GM21526 (cell line): ENCODE data around the gene NAT9.

ENCODE experiments used
- ATAC-seq: cut with Tn5 transposase; IDR thresholded peaks from one replicate; pipeline ENCODE4 v1.9.1; 2021; ENCODE audit warnings: moderate library complexity; ENCODE audit not compliant: unreplicated experiment, low FRiP score

NAT9 gene, protein sequence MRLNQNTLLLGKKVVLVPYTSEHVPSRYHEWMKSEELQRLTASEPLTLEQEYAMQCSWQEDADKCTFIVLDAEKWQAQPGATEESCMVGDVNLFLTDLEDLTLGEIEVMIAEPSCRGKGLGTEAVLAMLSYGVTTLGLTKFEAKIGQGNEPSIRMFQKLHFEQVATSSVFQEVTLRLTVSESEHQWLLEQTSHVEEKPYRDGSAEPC

DNA sequence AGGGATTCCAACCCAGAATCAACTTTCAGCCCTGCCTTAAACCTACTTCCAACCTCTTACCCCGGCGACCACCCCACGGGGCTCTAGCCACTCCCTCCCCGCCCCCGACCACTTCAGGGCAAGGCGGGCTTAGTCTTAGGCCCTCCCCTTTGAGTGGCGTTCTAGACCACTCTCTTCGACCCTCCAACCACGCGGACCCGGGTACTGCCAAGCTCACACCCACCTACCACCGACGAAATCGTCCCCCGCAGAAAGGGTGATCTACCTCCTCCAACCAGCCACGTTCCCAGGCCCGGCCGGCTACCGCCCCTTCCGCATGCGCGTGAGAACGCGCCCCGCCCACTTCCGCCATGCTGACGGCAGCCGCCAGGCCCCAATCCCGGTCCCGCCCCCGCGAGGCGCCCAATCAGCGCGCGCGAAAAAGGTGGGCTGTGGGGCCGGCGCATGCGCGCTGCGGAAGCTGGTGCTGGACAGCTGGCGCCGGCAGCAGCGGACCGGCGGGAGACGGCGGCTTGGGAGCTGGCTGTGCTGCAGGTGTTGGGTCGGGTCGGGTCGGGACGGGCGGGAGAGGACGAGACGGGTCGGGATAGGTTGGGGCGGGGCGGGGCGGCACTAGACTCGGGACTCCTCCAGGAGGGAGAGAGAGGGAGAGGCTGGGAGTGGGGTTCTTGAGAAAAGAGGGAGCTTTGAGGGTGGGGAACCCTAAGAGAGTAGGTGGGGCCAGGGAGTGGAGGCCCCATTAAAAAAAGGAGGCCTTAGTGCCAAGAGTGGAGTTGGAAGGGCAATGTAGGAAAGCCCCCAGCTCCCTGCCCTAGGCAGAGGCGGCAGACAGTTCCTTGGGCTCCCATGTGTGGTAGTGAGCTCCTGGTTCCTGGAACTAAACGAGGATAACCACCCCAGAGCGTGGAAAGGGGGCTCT is at the start of gene NAT9:
TSS of gene NAT9 (minus strand) at position 302 of the 919 bp plus-strand sequence. CDS start 647 bp downstream, outside the sequence.
- ATAC-seq, result peak; percentile 50

DNA sequence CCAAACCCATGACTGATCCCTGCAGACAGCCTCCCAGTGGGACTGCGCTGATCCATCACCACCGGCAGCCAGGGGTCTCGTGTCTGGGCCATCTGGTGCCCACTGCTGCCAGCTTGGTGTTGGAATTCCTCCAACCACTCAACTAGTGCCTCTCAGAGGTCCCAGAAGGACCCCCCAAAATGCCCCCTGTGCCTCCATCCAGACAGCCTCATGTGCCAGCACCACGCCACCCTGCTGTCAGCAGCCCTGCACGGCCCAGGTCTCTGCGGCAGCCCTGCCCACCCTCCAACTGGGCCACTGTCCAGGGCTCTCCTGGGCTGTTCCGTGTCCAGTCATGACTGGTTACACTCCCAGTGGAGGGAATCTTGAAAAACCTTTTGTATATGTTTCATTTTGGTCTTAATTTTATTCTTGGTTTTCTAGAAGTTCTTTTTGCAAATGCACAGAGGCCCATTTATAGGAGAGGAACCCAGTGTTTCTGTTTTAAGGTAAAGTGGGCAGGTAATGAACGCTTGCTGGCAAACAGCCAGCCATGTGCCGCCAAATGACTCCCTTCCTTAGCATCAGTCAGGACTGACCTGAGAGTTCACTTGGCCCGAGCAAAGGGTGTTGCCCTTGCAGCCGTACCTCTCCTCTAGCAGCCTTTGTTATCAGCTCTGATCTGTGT is 48.9 kb upstream of the NAT9 start:
- ATAC-seq, result no peak

DNA sequence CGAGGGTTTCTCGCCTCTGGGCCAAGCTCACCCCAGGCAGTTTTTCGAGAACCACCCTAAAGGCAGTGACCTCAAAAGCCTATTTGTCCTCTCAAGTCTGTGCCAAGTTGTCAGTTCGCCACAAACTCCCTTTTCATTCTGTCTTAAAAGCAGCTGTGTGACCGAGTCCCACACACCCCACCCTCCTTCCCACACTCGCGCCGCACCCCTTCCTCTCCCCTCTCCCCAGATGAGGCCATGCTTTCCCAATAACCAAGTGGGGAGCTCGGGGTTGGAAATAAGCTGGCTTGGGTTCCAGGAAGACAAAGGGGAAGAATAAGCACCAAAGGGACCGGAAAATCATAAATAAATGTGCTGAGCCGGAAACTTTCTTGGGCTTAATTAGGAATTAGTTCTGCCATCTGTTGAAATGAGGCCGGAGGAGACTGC is 46.8 kb upstream of the NAT9 start:
- no peak for ATAC-seq

DNA sequence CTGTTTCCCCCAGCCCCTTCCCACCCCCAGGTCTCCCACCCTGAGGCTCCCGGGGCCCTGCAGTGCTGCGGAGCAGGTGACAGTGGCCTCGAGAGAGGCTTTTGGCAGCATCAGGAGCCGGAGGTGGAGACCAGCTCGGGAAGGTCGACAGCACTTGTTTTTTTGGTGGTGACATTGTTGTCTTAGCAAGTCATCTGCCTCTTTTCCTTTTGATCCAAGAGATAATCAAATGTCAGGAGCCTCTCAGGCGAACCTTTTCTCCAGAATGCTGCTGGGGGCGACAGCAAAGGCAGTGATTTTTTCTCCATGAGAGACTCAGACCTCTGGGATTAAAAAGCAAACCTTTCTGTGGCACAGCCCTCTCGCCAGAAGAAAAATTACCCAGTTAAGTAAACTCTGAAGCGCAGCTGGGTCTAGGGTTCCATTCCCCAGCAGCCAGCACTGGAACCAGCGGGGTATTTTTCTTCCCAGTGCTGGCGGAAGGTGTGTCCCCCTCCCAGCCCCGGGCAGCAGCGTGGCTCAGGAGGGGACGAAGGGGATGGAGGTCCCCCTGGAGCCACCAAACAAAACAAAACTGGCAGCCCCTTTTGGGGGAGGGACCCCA is 46.3 kb upstream of the NAT9 start:
- no peak for ATAC-seq

DNA sequence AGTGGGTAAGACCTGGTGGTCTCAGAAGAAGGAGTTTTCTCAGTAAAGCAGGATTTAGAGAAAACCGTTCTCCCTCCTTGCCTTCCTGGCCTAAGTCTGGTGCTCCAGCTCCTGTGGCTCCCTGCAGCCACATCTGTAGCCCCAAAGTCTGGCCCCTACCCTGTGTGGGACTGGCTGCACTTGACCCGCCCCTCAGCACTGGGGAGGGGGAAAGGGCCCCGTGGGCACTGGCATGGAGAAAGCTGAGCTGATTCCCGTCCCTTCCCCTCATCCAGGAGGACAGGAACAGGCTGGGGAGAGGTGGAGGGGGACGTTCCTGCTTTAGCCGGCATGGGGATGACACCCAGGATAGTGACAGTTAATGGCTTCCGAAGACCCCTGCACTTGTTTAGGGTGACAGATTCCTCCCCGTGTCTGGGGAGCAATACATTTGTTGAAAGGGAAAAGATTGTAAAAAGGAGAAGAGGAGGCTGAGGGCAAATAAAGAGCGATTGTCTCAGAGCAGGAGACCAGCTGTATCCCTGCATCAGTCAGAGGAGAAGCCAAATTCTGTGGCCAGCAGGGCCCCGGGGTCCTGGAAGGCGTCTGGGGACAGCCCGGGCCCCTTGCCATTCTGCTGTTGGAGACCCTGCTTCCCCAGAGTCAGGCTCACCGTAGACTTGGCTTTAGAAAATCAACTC is 45.6 kb upstream of the NAT9 start:
- ATAC-seq, result no peak

DNA sequence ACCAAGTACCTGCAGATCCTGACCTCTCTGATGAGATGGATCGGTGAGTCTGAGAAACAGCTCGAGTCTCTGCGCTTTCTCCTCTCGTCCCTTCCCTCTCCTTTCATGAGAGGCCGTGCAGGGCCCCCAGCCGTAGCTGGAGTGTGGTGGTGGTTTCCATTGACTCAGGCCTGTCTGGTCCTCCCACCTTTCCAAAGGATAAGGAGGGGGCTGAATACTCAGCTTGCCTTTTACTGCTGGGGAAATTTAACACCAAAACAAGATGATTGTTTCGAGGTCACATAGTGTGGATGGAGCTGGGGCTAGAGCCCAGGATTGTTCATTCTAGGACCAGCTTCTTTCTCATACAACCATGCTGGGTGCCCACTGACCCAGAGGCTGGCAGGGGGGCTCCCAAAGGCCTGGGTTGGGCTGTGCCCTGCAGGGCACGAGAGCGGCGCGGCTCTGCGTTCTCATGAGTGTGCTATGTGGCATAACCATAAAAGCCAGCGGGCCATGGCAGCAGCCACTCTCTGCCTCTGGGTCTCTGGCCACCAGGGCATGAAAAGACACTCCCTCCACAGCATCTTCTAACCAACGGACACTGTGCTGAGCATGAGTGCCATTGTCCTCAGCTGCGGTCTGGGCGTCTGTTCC is 43.8 kb upstream of the NAT9 start:
- no peak for ATAC-seq

DNA sequence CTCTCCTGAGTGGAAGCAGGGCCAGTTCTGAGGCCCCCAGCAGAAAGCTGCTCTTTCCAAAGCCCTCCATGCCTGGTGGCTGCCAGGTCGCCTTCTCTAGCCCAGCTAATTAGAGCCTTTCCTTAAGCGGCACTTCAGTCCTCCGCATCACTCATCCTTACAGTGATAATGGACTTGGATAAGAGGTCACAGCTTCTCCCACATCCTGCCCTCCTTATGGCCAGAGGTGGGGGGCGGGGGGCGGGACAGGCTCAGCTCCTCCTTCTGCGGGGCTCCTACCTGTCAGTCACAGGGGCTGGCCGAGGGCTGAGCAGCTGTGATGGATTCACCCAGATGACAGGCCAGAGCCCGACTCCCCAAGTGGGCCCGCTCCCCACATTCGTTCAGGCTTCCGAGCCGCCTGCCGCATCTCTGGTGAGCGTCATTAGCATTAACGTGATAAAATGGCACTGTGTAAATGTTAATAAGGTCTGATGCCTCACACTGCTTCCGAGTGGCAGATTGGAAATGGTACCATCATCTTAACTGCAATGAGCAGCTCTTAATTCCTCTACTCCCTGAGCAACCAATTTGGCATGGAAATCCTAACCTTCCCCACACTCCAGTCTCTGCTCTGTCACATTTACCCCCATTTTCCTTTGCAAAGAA is 42.3 kb upstream of the NAT9 start:
- no peak for ATAC-seq

DNA sequence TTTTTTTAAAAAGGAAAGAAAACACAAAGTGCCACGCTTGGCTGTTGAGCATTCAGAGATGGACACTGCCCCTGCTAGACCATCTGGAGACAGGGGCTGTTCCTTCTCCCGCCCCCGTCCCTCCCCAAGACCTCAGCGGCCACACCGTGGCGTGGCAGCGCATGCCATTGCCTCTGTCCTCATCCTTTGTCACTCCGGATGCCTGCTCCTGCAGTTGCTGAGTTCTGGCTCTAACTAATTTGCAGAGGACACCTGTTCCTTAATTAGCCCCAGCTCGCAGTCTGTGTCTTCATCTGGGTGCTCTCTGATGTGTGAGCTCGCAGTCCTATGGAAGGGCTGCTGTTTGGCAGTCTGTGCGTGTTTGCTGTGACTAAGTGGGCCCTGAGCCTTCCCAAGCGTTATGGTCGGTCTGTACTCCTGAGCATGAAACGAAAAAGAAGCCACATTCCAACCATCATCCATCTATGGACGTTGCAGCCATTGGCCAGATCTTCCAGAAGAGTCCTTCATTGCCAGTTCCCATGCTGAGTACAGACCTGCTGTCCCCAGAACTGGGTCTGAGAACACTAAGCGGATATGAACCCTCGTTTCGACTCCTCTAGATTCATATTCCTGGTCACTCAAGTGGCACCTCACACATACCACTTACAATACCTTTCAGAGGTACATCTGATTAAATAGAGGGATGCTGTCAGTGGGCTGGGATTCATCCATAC is 40.9 kb upstream of the NAT9 start:
- ATAC-seq, result no peak

DNA sequence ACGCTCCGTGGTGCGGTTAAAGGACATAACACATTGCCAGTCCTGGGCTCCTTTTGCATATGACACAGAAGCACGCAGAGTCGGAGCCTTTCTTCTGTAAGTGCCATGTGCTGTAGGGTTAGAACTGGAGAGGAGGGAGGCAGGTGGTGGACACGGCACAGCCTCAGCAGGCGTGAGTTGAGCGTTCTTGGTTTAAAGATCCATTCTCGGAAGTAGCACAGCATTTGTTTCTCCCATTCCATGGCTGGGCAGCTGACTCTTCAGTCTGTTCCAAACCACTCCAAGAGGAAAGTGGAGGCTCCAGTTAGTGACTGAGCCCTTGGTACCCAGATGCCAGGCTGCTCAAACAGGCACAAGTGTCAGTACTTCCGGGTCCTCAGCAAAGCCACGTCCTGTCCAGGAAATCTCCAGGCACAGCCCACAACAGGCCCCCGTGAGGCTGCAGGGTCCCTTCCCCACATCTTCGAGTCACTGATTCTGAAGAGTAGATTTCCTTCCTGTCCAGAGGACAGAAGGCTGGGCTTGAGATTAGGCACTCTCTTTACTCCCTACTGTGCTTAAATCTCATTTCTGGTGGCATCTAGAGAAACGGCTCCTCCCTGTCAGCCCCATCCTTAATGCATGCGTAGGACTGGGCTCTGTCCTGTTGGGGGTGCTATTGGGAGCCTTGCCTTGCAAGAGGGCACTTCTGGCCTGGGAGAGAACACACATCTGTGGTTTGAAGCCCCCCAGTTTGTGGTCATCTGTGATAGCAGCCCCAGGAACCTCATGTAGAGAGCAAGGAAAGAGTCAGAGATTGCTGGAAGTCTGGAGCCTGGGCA is 39.6 kb upstream of the NAT9 start:
- no peak for ATAC-seq

DNA sequence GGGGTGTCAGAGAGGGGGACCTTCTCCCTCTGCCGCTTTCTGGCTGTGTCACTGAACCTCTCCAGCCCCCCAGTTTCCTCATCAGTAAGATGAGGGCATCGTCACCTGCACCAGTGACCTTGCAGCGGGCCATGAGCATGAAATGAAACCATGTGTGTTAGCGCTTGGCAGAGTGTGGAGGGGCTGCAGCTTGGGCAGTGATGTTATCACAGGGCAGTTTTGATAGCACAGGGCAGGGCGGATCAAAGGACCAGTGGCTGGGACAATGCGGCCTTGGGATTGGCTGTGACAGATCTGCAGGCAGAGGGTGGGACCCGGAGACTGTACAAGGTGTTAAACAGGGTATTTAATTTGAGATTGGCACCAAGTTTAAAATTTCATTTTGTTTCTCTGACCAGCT is 38.9 kb upstream of the NAT9 start:
- ATAC-seq, result no peak

DNA sequence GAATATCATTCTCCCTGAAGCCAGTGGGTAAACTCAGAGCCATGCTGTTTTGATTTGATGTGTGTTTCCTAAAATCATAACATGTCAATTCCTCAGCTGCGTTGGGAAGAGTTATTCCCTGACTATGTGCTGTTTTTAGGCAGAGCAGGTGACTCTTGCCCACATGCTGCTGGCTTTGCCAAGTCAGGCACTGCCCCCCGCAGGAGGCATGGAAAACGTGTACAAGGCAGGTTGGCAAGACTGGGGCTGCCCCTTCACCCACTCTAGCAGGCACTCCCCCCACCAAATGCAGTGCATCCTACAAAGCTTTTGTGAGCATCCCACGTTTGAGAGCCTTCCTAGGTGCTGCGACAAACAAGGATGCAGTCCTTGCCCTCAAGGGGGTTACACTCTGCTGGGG is 38.3 kb upstream of the NAT9 start:
- no peak for ATAC-seq

DNA sequence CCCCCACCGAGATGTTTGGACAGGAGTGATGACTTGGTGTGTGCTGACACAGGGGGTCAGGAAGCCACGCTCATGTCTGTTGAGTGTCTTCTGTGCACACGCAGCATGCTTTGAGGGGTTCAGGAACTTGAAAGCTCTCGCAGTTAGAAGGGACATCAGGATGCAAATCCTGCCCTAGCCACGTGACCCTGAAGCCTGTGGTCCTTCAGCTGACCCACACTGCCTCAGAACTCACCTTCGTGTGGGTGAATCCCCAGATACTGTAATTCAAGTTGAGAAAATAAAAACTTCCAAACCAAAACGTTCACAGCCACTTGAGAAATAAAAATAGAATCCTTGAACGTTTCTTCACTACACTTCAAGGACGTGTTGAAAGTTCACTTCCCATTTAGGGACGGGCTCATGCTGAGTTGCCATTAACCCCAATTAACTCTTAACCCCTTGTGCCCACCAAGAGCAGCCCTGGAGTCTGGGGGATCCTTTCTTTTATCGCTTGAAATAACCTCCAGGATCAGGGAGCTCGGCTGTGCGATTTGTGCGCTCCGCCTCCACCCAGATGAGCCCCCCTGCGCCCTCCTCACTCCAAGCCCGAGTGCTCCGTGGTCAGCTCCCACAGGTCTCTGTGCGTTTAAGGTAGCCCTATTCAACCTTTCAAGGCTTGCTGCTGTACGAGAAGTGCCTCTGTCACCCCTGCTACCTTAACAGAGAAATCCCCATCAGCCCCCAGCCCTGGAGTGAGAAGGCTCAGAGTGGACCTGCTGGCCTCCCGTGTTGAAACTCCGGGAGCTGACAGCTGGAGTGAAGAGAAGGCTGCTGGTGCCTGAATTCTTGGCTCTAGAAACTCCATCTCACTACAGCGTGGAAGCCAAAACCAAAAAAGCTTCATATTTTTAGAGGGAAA is 36.2 kb upstream of the NAT9 start:
- ATAC-seq, result no peak

DNA sequence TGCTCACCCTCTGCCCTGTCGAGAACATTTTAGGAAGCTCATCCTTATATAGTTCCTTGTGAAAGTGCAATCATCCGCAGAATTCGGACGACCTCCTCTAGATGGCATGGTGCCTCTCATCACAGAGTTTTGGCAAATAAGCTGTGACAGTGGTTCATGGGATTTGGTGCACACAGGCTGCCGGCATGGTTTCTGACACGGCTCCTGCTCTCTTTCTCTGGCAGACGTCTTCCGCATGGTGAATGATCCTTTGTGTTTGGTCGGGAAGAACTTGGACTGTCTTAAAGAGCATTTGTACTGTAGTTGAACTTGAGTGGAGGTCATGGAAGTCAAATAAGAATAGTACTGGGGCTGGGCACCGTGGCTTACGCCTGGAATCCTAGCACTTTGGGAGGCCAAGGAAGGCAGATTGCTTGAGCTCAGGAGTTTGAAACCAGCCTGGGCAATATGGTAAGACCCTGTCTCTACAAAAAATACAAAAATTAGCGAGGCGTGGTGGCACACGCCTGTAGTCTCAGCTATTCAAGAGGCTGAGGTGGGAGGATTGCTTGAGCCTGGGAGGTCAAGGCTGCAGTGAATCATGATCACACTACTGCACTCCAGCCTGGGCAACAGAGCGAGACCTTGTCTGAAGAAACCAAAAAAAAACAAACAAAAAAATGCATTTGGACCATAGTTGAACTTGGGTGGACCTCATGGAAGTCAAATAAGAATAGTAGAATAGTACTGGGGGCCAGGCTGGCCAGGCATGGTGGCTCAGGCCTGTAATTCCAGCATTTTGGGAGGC is 34.7 kb upstream of the NAT9 start:
- ATAC-seq, result no peak

DNA sequence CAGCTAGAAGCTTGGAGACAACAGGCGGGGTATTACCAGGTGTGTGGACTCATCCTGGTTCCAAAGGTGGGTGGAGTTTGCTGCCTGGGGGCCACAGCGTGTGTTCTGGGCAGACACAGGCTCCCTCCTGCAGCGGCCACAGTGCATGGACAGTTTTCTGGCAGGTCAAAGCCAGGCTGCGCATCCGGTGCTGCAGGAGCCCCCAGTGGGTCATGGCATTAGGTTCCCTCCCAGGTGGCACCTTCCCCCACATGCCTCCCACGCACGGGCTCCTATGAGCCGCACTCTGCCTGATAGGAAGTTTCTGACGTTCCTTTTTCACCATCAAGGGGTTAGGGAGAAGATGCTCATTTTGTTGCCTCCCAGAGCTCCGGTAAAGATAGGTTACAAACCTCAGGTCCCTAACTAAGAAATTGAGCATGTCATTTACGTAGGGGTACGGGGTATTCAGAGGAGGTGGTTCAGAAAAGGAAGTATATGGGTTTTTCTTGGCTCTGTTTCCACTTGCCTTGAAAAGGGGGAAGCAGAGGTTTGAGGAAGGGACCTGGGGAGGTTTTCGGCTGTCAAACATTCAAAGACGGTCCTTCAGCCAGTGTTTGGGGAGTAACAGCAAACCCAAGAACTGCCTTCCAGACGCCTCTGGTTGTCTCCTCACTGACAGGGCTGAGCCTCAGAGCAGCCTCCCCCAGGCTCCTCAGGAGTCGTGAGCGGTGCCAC is 32.7 kb upstream of the NAT9 start:
- no peak for ATAC-seq

DNA sequence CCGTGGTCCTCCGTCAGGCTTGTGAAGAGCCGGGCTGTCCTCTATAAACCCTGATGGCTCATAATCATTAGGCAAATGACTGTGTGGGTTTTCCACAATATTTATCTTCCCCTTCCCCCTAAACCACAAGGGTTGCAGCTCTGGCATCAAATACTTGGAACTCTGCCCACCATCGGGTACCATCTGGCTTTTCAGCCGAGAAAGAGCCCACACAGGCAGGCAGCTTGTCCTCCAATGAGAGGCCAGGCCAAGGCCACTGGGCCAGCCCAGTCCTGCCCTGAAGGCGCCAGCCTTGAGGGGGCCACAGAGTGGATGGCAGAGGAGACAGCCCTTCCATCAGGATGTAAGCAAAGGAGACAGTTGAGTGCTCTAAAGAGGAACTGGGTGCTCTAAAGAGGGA is 31.8 kb upstream of the NAT9 start:
- no peak for ATAC-seq

DNA sequence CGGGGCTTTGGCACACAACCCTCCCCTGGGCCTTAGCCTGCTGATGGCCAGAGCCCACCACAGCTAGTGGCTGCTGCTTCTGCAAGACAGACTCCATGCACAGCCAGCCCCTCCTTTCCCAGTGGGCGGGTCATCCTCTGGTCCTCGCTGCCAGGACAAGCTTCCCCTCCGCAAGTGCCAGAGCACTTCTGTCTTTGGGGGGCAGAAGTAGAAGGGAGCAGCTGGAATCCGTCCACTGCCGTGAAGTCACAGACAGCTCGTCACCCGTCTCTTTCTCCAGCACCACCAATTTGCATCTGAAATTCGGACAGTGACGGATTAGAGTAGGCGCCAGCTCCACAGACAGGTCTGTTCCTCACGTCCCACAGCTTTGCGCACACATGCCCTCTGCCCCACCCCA is 31.3 kb upstream of the NAT9 start:
- no peak for ATAC-seq
